Subcutaneous adipose tissue (tissue), 4 donors: ENCODE data around the gene SEC14L1. TPM values are rescaled to one million over a fixed set of nuclear protein-coding genes. Genes with fewer than 3 reads are reported as not detected.

Experiments
- total RNA-seq, 4 donors: library from RNA; depleted of rRNA; stranded (reverse); fragments of >200 nt; gene quantifications; one replicate each; pipeline ENCODE4 v1.1.0, GENCODE V29; 2016
- TF ChIP-seq, protein P1 (sequence below): fragments of 450-650 bp; IDR thresholded peaks from one replicate; pipeline ENCODE4 v1.5.1; 2016; ENCODE audit warnings: low read depth, mild to moderate bottlenecking, control low read depth, antibody characterized with exemption, moderate library complexity

The SEC14L1 gene
- total RNA-seq, 4 donors from 2014 or later = 61.9 to 309 (median 119) TPM

- TF ChIP-seq, protein P1, sequence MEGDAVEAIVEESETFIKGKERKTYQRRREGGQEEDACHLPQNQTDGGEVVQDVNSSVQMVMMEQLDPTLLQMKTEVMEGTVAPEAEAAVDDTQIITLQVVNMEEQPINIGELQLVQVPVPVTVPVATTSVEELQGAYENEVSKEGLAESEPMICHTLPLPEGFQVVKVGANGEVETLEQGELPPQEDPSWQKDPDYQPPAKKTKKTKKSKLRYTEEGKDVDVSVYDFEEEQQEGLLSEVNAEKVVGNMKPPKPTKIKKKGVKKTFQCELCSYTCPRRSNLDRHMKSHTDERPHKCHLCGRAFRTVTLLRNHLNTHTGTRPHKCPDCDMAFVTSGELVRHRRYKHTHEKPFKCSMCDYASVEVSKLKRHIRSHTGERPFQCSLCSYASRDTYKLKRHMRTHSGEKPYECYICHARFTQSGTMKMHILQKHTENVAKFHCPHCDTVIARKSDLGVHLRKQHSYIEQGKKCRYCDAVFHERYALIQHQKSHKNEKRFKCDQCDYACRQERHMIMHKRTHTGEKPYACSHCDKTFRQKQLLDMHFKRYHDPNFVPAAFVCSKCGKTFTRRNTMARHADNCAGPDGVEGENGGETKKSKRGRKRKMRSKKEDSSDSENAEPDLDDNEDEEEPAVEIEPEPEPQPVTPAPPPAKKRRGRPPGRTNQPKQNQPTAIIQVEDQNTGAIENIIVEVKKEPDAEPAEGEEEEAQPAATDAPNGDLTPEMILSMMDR = no peak
Measured at GRCh38 chr17:77251622-77252183, 110.9 kb downstream of the SEC14L1 start.

DNA sequence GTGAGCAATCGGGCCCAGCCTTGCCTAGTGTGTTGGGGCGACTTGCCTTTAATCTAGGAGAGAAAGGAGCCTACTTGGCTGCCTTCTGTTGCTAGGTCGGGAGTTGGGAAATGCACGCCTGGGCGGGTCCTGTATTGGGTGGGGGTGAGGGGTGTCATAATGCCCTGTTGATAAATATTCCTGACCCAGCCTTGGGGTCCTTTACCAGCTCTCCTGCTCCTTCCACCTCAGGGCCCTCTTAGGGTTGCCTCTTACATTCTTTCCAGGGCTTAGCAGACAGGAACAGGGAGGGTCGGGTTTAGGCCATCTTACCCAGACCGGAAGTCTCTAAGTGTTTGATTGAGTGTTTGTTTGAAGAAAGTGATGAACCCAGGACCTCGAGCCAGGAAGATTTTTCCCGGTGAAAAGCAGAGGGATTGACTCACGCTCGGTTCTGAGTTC, 112.9 kb downstream of the SEC14L1 start:
- TF ChIP-seq, protein P1 = no peak

GRCh38 chr17:77254951-77255825, 114.4 kb downstream of the SEC14L1 start:
- TF ChIP-seq, protein P1 = no peak

DNA sequence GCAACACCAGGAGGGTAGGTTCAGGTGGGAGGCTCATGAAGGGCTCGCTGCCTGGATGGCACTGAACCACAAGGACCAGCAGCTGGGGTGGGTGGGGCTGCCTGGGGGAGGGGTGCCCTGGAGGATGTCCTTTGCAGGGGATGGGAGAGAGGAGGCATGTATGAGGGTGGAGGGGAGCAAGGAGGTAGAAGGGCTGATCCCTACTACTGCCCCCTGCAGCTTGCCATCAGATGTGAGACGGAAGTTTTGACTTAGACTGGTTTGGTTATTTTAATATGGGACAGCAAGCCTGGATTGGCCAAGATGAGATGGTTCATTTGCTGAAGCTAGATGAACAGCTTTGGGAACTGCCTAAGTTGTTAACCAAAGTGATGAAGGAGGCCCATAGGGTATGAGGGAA, 115.9 kb downstream of the SEC14L1 start:
- TF ChIP-seq, protein P1 = no peak

DNA sequence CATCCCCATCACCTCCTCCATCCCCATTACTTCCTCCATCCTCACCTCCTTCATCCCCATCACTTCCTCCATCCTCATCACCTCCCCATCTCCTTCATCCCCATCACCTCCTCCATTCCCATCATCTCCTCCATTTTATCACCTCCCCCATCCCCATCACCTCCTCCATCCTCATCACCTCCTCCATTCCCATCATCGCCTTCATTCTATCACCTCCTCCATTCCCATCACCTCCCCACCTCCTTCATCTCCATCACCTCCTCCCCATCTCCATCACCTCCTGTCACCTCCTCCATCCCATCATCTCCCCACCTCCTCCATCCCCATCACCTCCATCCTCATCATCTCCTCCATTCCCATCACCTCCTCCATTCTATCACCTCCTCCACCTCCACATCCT, 116.4 kb downstream of the SEC14L1 start:
- TF ChIP-seq, protein P1 = no peak

DNA sequence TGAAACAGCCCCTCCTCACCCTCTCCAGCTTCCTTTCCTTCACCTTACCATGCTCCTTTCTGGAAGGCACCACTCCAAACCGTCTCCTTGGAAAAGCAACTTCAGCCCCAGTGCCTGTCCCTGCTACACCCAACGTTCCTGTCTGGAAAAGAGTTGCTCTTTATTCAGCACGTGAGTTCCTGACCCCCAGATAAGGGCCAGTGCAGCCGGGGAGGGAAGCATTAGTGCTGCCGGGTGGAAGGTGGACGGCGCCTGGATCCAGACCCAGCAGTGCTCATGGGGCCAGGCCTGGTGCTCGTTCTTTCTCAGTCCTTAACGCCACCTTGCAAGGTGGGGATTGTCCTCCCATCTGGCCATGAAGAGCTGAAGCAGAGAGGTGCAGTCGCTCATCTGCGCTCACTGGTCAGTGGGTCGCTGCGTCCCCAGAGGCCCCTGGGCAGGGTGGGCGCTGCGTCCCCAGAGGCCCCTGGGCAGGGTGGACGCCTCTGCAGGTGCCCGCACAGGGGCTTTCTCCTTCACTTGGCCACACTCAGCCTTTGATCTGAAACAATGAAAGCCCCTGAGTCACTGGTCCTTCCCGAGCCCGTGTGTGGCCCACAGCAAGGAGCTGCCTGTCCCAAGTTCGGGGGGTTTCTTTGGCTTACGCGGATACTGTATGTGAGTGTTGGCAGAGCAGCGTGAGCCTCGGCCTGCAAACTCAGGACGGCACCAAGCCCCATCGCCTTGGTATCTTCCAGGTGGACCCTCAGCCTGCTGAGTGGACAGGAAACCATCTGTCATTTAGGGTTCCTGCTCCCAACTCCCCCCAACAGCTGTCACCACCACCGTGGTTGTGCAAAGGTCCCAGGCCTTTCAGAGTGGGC, 117.1 kb downstream of the SEC14L1 start:
- TF ChIP-seq, protein P1 = no peak
